Amygdala (tissue), 56 donors: ENCODE measurements around the gene WDPCP.
"Not testable (repeated sequence)": the region's sequence is repeated elsewhere in the genome, so short reads cannot be mapped to it uniquely, and the experiment has no call there.

ENCODE experiments used
- DNase-seq, 56 donors: peaks; one replicate each; lab custom pipeline; 2025; lab: John Stamatoyannopoulos, UW

WDPCP gene

DNA sequence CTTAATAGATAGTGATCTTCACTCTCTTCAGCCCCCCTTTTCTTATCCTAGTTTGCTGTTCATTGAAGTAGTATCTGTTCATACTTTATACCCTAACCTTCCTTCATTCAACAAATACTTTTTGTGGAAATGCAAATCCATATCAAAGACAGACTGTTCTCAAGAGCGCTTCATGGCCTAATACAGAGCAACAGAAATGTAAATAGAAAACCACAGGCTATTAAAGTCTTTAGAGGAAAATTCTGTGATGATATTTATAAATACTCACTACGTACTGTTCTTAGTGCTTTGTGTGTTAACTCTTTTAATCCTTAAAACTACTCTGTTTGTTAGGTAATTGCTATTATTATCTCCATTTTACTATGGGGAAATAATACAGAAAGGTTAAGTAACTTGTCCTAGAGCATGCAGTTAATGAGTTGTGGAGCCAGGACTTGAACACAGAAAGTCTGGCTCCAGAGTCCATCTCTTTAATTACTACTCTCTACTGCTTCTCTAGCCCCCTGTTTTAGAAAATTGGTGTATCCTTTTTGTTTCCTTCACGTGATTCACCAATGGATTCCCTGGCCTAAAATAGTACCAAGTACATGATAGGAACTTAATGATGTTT is 3.4 kb upstream of the WDPCP start:
- no peak for DNase-seq

DNA sequence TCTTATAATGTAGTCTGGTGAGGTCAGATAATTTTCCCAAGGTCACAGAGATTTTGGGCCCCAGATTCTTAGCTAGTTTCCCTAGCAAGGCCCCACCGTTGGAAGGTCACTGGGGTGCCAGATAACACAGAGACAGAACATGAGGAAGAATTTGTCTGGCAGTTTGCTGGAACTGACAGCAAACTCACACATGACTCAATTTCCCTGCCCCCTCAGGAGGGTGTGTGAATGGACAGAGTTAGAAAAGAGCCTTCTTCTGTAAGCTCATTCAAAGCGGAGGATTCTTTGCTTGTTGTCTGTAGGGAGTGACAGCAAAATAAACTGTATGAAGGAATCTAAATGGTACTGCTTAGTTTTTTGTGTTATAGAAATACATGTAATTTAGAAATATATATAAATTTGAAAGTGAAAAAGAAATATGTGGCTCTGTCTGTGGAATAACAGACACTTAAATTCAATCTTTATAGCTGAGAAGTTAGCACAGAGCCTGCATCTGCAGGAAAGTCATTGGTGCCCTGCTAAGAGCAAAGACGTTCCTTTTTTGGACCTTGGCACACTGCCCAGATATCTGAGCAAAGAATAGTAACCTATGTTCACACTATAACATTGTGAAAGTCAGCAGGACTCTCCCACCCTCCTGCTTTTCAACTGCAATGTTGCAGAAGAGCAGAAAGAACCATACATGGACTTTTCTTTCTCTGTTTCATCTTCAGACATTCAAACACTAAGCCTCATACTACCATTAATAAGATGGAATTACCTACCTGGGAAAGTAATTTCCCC is 2.5 kb upstream of the WDPCP start:
- DNase-seq = peak in 7 of 56 donors; percentile 1 to 17 (median 11)

DNA sequence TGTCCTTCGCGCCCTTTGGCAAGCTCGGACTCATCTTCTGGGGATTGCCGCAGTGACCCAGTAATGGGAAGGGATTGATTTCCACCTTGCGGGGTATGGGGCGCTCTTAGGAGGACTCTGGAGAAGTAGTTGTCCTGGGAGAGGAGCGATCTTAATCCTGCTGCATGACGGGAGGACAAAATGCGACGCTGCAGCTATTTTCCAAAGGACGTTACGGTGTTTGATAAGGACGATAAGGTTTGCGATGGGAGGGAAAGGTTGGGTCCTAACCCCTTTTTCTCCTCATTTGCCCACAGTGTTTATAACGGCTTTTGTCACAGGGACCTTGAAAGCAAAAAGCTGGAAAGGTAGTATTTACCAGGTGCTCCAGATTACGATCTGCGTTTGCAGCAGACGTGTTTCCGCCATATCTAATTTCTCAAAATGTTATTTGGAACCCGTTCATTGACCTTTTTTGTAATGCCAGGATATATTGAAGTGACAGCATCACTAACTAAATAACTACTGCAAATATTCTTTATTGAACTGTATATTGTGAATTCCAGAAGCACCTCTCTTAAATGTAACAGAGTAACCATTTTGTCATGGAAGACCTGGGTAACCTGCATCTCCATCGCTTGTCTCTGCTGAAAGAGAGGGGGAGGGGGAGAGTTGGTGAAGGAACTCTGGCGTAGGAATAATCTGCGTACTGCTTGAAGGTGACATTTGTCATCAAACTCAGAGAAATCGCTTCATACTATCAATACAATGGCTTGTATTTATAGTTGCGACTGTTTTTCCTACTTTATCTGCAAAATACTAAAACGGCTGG is 1.1 kb upstream of the WDPCP start:
- peak in 2 of 56 donors; percentile 45 to 55 for DNase-seq

- DNase-seq = peak in 3 of 56 donors; percentile 43 to 85 (median 54)
Measured at GRCh38 chr2:63587814-63588384, 378 bp downstream of the WDPCP start.

DNA sequence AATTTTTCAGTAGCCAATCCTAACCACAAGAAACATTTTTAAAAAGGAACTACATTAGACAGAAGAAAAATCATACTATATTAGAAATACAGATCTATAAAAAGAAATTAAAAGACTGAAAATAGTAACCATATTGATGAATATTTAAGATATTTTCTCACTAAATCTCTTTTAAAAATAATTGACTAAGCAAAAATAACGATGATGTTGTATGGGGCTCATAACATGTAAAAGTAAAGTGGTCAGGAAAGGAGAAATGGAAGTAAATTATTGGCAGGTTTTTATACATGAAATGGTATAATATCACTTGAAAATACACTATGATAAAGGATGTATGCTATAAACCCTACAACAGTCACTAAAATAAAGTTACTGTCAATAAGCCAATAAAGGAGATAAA is 5.4 kb downstream of the WDPCP start:
- no peak for DNase-seq

- peak in 15 of 56 donors; percentile 0 to 37 (median 7) for DNase-seq
Measured at GRCh38 chr2:63581298-63581961, 6.8 kb downstream of the WDPCP start.

- DNase-seq = no peak
Measured at GRCh38 chr2:63580651-63581297, 7.5 kb downstream of the WDPCP start.

DNA sequence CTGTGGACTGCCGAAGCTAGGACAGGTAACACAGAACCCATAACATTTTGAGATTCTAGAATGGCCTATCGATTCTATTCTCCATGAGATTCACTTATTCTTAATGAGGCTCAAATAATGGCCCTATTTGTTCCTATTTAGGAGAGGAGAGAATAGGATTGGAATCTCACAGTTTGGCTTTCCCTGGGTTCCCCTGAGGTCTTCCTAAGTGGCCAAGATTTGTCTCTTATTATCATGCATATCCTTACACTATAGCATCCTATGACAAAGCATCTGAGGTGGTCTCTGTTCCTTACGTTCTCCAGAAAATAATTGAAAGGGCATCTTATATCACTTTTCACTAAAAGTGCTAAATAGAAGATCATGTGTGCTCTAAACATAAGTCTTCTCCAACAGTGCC is 9.5 kb downstream of the WDPCP start:
- DNase-seq = no peak

GRCh38 chr2:63576546-63576945 is 11.7 kb downstream of the WDPCP start:
- DNase-seq = no peak

- DNase-seq = not testable (repeated sequence)
Measured at GRCh38 chr2:63573726-63574345, 14.4 kb downstream of the WDPCP start.

GRCh38 chr2:63573026-63573425 is 15.3 kb downstream of the WDPCP start:
- DNase-seq = not testable (repeated sequence)

- DNase-seq = no peak
Measured at GRCh38 chr2:63572001-63572400, 16.3 kb downstream of the WDPCP start.

- DNase-seq = no peak
Measured at GRCh38 chr2:63571291-63571690, 17.0 kb downstream of the WDPCP start.

- no peak for DNase-seq
Measured at GRCh38 chr2:63569740-63570139, 18.5 kb downstream of the WDPCP start.

- DNase-seq = no peak
Measured at GRCh38 chr2:63562751-63563150, 25.5 kb downstream of the WDPCP start.

GRCh38 chr2:63558922-63559321 is 29.4 kb downstream of the WDPCP start:
- DNase-seq = not testable (repeated sequence)

DNA sequence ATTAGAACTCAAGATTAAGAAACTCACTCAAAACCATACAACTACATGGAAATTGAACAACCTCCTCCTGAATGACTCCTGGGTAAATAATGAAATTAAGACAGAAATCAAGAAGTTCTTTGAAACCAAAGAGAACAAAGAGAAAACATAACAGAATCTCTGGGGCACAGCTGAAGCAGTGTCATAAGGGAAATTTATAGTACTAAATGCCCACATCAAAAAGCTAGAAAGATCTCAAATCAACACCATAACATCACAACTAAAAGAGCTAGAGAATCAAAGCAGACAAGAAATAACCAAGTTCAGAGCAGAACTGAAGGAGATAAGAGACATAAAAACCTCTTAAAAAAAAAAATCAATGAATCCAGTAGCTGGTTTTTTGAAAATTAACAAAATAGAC is 30.5 kb downstream of the WDPCP start:
- not testable (repeated sequence) for DNase-seq

DNA sequence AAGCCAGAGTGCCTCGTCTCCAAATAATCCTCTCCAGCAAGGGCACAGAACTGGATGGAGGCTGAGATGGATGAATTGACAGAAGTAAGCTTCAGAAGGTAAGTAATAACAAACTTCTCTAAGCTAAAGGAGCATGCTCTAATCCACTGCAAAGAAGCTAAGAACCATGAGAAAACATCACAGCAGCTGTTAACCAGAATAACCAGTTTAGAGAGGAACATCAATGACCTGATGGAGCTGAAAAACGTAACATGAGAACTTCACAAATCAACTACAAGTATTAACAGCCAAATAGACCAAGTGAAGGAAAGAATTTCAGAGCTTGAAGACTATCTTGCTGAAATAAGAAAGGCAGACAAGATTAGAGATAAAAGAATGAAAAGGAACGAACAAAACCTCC is 32.3 kb downstream of the WDPCP start:
- DNase-seq = no peak

GRCh38 chr2:63555299-63555698 is 33.0 kb downstream of the WDPCP start:
- no peak for DNase-seq
